ENCODE results near the gene FBXL17. TPM values are rescaled to one million over a fixed set of nuclear protein-coding genes. Genes with fewer than 3 reads are reported as not detected.

The FBXL17 gene
- polyA plus RNA-seq, 1 experiment, result 5.3 TPM

DNA sequence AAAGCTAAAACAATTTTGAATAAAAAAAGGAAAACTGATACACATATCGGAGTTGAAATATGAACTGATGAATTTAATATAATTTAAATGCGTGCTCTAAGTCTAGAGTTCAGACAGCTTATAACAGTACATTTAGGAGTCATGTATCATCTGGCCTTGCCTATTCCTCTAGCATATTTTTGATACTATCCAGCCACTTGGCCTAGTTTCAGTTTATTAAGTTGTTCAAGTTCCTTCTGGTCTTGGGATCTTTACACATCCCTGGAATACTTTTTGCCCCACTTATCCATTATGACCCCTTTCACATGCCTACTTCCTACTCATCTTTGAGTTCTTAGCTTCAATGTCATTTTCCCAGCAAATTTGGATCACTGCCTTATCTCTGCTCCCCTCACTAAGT lies 518.8 kb downstream of the FBXL17 start:
- TF ChIP-seq CTCF (IDR thresholded peaks at IDR 0.05; ENCODE audit: insufficient read depth, low read depth, low read length), result no peak
- Histone ChIP-seq H3K27me3 (ENCODE audit: control insufficient read depth, insufficient read depth, low read length) (no peaks in the 10 kb centered on the region), H3K36me3 (ENCODE audit: control insufficient read depth, insufficient read depth, low read length) (no peaks in the 10 kb centered on the region), H3K4me3 (ENCODE audit: low read depth, low read length) (no peak overlapping the region)
- CTCF ChIA-PET, result no interaction called here
- POLR2A ChIA-PET, result no interaction called here
- DNase-seq (ENCODE audit: low read depth), result no peak

DNA sequence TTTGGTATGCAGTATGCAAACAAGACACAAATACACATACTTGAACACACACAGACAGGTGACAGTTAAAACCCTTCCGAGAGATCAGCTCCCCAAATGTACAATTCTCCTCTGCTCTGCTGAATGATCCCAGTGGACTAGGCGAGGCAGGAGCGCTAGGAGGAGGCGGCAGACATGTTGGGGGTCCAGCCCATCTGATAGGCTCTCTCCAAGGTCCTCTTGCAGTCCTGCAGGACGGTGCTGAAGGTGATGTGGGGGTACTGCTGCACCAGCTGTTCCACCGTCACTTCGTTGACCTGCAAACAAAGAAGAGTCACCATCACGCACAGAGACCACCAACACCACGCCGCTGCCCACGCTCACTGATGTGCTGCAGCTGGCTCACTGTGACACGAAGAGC lies 520.3 kb downstream of the FBXL17 start:
- Histone ChIP-seq H3K27me3 (ENCODE audit: control insufficient read depth, insufficient read depth, low read length) (no peaks in the 10 kb centered on the region), H3K4me3 (ENCODE audit: low read depth, low read length) (no peak overlapping the region), H3K36me3 (ENCODE audit: control insufficient read depth, insufficient read depth, low read length) (no peaks in the 10 kb centered on the region)
- no peak for TF ChIP-seq CTCF (IDR thresholded peaks at IDR 0.05; ENCODE audit: insufficient read depth, low read depth, low read length)
- POLR2A ChIA-PET, result no interaction called here
- DNase-seq (ENCODE audit: low read depth), result no peak
- CTCF ChIA-PET, result interaction anchor here (0.7 kb wide), 1 partner anchor 28 kb away, joined by 3 read pairs; no protein-coding TSS in a partner anchor

GRCh38 chr5:107860044-107860443 lies 521.9 kb downstream of the FBXL17 start:
- H3K4me3 ChIP-seq (ENCODE audit: low read depth, low read length), result no peak overlapping the region
- no peaks in the 10 kb centered on the region for H3K27me3 ChIP-seq (ENCODE audit: control insufficient read depth, insufficient read depth, low read length)
- TF ChIP-seq CTCF (IDR thresholded peaks at IDR 0.05; ENCODE audit: insufficient read depth, low read depth, low read length), result no peak
- no peaks in the 10 kb centered on the region for H3K36me3 ChIP-seq (ENCODE audit: control insufficient read depth, insufficient read depth, low read length)
- DNase-seq (ENCODE audit: low read depth), result no peak
- ChIA-PET CTCF (no interaction called here), POLR2A (no interaction called here)

GRCh38 chr5:107858788-107859187 lies 523.1 kb downstream of the FBXL17 start:
- ChIA-PET CTCF (no interaction called here), POLR2A (no interaction called here)
- H3K36me3 ChIP-seq (ENCODE audit: control insufficient read depth, insufficient read depth, low read length), result no peaks in the 10 kb centered on the region
- no peak overlapping the region for H3K4me3 ChIP-seq (ENCODE audit: low read depth, low read length)
- DNase-seq (ENCODE audit: low read depth), result no peak
- TF ChIP-seq CTCF (IDR thresholded peaks at IDR 0.05; ENCODE audit: insufficient read depth, low read depth, low read length), result no peak
- H3K27me3 ChIP-seq (ENCODE audit: control insufficient read depth, insufficient read depth, low read length), result no peaks in the 10 kb centered on the region

DNA sequence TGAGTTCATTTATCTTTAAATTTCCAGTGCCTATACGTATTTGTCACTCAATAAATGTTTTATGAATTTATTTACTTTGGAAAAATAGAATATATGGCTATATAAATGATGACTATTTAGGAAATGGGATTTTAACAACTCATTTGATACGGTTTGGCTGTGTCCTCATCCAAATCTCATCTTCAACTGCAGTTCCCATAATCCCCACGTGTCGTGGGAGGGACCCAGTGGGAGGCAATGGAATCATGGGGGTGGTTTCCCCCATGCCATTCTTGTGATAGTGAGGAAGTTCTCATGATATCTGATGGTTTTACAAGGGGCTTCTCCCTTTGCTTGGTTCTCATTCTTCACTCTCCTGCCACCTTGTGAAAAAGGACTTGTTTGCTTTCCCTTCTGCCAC lies 523.6 kb downstream of the FBXL17 start:
- H3K4me3 ChIP-seq (ENCODE audit: low read depth, low read length), result no peak overlapping the region
- DNase-seq (ENCODE audit: low read depth), result no peak
- POLR2A ChIA-PET, result no interaction called here
- H3K36me3 ChIP-seq (ENCODE audit: control insufficient read depth, insufficient read depth, low read length), result no peaks in the 10 kb centered on the region
- no peaks in the 10 kb centered on the region for H3K27me3 ChIP-seq (ENCODE audit: control insufficient read depth, insufficient read depth, low read length)
- TF ChIP-seq CTCF (IDR thresholded peaks at IDR 0.05; ENCODE audit: insufficient read depth, low read depth, low read length), result no peak
- CTCF ChIA-PET, result no interaction called here
